Prostate gland (tissue), 2 donors: Measurements from ENCODE around the gene KIAA1671.
"Not testable (repeated sequence)": the region's sequence is repeated elsewhere in the genome, so short reads cannot be mapped to it uniquely, and the experiment has no call there.

ENCODE experiments used
- CTCF ChIP-seq, 4 experiments: fragments of 200-600 bp in 2 of 4; fragments of 450-650 bp in 2 of 4; sonication (generic) in 2 of 4; IDR thresholded peaks; 1 replicate in 3 of 4; 2 replicates in 1 of 4; pipeline ENCODE4 v1.5.1; 2016 to 2019; ENCODE audit warnings: antibody characterized with exemption in 4 of 4, mild to moderate bottlenecking in 2 of 4, moderate library complexity in 2 of 4
- POLR2A ChIP-seq: fragments of 450-650 bp; IDR thresholded peaks from one replicate; pipeline ENCODE4 v1.6.1; 2016; ENCODE audit warnings: antibody characterized with exemption, mild to moderate bottlenecking

GRCh38 chr22:25233706-25234105 lies 281.2 kb downstream of the KIAA1671 start:
- not testable (repeated sequence) for TF ChIP-seq POLR2A; CTCF (IDR thresholded peaks at IDR 0.05)
